ENCODE measurements around the gene CD1C.

GRCh38 chr1:158255656-158256055 is 34.1 kb upstream of the CD1C start:
- TF ChIP-seq ZNF384 (IDR thresholded peaks at IDR 0.05) (no peak), ELF4 (IDR thresholded peaks at IDR 0.05) (no peak)

Data from HEK293T (cell line).